Activated naive CD4-positive, alpha-beta T cell treated with anti-CD3 and anti-CD28 coated beads, Interleukin-2, amount 50 U/mL, for 16 hours (primary cell): ENCODE results near the gene PLEKHA5.

ENCODE experiments used
- DNase-seq: peaks from one replicate; pipeline ENCODE4 v3.0.0-alpha.2; 2020

The PLEKHA5 gene

GRCh38 chr12:19234981-19235871, 105.7 kb downstream of the PLEKHA5 start:
- no peak for DNase-seq

- DNase-seq = no peak
Measured at GRCh38 chr12:19236656-19237055, 107.1 kb downstream of the PLEKHA5 start.

GRCh38 chr12:19238540-19238939, 109.0 kb downstream of the PLEKHA5 start:
- DNase-seq = no peak

- no peak for DNase-seq
Measured at GRCh38 chr12:19239102-19239501, 109.6 kb downstream of the PLEKHA5 start.

GRCh38 chr12:19239616-19240234, 110.2 kb downstream of the PLEKHA5 start:
- no peak for DNase-seq

- DNase-seq = no peak
Measured at GRCh38 chr12:19242581-19242980, 113.0 kb downstream of the PLEKHA5 start.

- DNase-seq = no peak
Measured at GRCh38 chr12:19243551-19243950, 114.0 kb downstream of the PLEKHA5 start.

- no peak for DNase-seq
Measured at GRCh38 chr12:19244312-19244711, 114.8 kb downstream of the PLEKHA5 start.

- DNase-seq = no peak
Measured at GRCh38 chr12:19245106-19245505, 115.6 kb downstream of the PLEKHA5 start.

- DNase-seq = no peak
Measured at GRCh38 chr12:19245666-19246065, 116.1 kb downstream of the PLEKHA5 start.

- no peak for DNase-seq
Measured at GRCh38 chr12:19246933-19247332, 117.4 kb downstream of the PLEKHA5 start.

GRCh38 chr12:19248929-19249602, 119.5 kb downstream of the PLEKHA5 start:
- DNase-seq = no peak

GRCh38 chr12:19251481-19252132, 122.1 kb downstream of the PLEKHA5 start:
- DNase-seq = no peak

- no peak for DNase-seq
Measured at GRCh38 chr12:19260135-19260534, 130.6 kb downstream of the PLEKHA5 start.

- no peak for DNase-seq
Measured at GRCh38 chr12:19261773-19262172, 132.2 kb downstream of the PLEKHA5 start.

- no peak for DNase-seq
Measured at GRCh38 chr12:19263672-19264071, 134.1 kb downstream of the PLEKHA5 start.

- peak; percentile 22 for DNase-seq
Measured at GRCh38 chr12:19273482-19274330, 144.2 kb downstream of the PLEKHA5 start.

- no peak for DNase-seq
Measured at GRCh38 chr12:19276767-19277166, 147.2 kb downstream of the PLEKHA5 start.

GRCh38 chr12:19277711-19278110, 148.2 kb downstream of the PLEKHA5 start:
- no peak for DNase-seq

- no peak for DNase-seq
Measured at GRCh38 chr12:19278407-19278806, 148.9 kb downstream of the PLEKHA5 start.

GRCh38 chr12:19282133-19282699, 152.7 kb downstream of the PLEKHA5 start:
- DNase-seq = no peak

- no peak for DNase-seq
Measured at GRCh38 chr12:19284658-19285057, 155.1 kb downstream of the PLEKHA5 start.
